ENCODE results near the gene PVALB. TPM values are rescaled to one million over a fixed set of nuclear protein-coding genes. Genes with fewer than 3 reads are reported as not detected.

Gene PVALB, protein sequence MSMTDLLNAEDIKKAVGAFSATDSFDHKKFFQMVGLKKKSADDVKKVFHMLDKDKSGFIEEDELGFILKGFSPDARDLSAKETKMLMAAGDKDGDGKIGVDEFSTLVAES
- total RNA-seq, result not detected

DNA sequence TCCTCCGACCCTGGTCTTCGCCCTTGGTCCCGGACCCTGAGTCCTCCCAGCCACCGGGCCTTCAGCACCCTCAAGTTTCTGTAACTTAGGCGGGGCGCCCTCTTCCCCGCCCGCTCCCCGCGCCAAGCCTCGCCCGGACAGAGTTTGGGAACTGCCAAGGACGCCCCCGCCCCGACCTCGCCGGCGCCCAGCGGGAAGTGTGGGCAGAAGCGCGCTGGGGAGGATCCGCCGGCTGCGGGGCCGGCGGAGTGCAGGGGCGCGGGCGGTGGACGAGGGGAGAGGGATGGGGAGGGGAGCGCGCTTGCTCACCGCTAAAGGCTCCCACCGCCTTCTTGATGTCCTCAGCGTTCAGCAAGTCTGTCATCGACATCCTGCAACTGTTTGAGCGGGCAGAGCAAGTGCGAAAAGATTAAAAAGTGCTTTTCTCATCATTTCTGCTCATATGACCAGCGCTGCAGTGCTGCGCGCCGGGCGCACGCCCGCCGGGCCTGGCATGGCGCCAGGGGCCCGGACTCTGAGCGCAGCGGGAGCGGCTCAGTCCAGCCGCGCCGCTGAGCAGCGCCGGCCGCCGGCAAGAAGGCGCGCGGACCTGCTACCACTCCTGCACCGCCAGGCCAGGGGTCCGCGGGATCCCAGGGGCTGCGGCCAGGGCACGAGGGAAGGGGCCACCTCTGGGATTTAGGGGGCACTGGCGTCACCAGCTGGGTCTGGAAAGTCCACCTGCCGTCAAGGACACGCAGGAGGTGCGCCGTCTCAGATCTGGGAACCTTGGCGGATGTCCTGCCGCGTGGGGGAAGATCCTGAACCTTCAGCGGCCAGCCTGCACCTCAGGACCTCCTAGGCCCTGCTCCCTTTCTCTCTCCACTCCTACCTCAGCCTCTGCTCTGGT lies at the start of gene PVALB:
Gene PVALB (minus strand): TSS at position 400 of the 889 bp plus-strand sequence. CDS start 30 bp downstream, at position 370.
- DNase-seq, result no peak

DNA sequence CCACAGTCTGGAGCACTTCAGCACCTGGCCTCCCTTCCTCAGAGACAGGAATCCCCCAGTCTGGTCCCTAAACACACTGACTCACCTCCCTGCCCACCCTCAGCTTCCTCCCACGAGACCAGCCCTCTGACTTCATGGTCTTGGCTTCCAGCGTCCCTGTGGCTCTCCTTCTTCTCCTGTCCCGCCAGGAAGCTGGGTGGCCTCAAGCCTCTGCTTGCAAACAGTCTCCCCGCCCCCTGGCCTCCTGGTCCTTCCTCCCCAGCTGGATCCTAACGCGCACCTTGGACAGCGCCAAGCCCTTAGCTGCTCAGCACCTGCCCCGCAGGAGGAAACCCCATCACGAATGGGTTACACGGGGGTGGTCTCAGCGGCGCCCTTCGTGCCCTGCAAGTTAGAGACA lies 48.5 kb upstream of the PVALB start:
- DNase-seq, result no peak

DNA sequence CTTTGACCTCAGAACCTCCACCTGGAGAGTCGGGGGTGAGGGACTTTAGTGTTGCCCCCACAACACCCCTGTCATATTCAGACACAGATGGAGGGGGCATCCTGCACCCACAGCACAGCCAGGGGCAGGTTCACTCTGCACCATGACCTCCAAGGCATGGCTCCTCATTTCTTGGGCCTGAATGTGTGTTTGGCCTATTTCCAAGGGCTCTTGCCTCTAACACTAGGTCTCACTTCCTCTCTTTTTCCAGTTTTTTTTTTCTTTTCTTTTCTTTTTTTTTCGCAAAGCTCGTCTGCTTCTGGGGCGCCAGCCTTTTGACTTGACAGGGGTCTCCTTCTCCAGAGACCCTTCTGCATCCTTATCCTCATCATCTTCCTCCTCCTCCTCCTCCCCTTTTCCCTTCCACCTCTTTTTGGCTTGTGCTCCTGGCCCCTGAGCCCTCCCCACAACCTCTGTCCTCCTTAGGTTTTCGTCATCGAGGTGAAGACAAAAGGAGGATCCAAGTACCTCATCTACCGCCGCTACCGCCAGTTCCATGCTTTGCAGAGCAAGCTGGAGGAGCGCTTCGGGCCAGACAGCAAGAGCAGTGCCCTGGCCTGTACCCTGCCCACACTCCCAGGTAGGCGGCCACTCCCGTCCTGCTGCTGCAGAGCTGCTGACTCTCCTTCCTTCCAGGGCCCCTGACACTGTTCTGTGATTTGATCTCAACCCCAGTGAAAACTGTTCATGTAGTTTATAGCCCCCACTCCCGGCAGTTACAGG lies 47.8 kb upstream of the PVALB start:
- DNase-seq, result no peak

DNA sequence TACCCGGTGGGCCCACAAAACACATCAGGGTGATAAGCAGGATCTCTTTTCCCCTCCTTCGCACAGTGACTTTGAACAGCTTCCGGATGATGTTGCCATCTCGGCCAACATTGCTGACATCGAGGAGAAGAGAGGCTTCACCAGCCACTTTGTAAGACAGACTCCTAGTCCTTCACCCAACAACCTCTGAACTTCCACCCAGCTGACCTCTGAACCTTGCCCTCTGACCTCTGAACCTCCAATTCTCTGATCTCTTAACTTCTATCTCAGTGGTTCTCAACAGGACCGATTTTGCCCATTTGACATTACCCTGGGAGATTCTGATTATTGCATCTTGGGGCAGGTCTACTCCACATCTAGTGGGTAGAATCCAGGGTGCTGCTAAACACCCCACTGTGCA lies 47.1 kb upstream of the PVALB start:
- DNase-seq, result no peak

DNA sequence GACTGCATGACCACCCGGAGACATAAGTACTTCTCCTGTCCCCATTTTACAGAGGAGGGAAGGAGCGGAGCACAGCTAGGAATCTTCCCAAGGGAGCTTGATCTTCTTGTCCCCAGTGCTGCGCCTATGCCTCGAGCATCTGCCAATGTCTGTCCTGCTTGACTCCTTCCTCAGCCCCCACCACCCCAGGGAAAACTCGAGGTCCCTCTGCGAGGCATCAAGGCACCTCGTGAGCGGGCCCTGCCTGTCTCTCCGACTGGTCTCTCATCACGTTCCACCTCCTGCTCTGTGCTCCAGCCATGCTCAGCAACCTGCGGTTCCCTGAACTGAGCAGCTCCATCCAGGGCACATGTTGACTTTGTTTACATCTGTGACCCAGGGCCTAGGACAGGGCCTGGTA lies 46.4 kb upstream of the PVALB start:
- no peak for DNase-seq

DNA sequence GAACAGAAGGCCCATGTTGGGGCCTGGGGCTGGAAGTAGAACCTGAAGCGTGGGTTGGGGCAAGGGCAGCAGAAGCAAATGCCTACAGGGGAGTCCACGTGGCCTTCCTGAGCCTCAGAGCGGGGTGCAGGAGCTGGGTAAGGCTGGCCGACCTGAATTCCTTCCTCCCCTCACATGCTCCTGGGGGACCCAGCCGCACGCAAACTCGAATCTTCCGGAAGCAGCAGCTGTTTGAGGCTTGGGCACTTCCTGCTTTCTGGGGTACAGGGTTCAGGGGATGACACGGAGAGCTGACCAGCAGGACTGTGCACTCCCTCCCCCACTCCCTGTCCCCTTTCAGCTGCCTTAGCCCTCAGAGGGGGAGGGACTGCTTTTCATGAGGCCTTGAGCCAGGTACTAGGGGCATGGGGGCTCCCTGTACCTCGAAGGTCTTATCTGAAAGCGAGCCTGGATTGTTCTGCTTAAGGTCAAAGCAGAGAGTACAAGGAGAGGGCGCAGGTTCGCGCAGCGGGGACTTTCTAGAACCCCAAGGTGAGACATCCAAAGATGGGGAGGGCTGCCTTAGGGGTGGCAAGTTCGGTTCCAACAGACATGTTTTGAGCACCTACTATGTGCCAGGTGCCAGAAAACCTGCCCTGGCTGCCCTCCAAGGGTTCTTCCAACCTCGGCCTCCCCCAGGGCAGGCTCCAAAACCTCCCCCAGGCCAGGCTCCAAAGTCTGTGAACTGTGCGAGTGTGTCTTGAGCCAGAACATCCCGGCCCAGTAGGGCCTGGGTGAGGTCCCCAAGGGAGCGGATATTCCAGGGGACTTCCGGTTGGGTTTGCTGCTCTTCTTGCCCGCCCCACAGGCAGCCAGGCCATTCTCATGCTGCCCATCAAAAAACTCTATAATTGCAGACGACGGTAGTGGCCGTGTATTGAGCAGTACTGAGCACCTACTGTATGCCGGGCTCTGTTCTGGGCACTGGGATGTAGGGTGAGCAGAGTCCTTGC lies 45.7 kb upstream of the PVALB start:
- no peak for DNase-seq

DNA sequence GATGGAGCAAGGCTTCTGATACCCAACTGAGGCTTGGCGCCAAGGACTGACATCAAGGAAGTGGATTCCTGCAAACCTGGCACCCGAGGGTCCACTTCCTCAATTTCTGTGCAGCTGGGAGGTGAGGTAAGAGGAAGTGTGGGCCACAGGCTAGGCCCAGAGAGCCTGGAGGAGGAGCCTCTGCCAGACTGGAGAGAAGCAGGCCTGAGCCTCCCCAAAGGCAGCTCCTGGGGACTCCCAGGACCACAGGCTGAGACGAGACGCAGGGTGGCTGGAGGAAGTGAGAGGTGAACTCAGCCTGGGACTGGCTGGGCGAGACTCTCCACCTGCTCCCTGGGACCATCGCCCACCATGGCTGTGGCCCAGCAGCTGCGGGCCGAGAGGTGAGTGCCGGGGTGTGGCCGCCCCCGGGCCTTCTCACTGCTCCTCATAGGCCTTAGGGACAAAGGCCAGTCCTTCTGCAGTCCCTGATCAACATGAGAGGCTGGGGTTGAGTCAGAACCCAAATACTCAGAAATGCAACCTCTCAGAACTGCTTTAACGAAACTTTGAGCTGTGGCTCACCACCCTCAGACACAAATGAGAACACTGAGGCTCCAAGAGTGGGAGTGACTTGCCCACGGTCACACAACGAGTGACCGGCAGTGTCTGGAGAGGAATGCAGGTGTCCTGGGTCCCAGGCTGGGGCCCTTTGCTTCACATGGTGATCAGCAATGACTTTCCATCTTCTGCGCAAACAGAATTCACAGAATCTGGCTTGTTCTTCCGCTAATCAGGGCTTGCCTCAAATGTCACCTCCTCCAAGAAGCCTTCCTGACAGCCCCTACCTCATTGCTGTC lies 44.2 kb upstream of the PVALB start, which contains the start of gene NCF4:
Gene NCF4 (plus strand): TSS at position 186 of the 839 bp plus-strand sequence. CDS start 166 bp downstream, at position 352.
- no peak for DNase-seq

DNA sequence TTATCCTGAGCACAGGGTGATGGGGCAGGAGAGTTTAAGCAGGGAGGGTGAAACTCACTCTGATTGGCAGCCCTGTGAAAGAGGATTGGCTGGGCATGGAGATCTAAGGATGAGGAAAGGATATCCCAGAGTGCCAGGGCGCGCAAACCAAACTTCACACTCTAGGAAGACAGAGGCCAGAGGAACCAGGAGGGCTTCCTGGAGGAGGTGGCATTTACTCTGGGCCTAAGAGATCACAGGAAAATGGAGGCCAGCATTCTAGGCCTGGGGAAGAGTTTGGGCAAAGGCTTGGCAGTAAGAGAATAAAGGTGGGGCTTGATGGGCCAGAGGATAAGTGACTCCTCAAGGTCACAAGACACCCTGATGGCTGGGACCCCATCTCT lies 43.6 kb upstream of the PVALB start:
- DNase-seq, result no peak

DNA sequence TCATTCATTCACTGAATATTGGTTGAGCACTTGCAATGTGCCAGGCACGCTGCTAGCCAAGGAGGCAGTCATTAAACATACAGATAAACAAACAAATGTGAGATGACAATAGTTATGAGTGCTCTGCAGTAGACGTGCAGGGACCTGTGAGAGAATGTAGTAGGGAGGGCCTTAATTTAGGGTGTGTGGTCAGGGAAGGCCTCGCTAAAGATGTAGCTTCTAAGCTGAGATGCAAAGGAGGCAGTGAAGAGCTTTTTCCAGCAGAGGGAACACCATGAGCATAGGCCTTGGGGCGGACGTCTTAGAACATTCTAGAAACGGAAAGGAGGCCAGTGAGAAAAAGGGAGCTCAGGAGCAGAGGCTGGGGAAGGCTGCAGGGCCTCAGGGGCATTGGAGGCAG lies 43.2 kb upstream of the PVALB start:
- no peak for DNase-seq

DNA sequence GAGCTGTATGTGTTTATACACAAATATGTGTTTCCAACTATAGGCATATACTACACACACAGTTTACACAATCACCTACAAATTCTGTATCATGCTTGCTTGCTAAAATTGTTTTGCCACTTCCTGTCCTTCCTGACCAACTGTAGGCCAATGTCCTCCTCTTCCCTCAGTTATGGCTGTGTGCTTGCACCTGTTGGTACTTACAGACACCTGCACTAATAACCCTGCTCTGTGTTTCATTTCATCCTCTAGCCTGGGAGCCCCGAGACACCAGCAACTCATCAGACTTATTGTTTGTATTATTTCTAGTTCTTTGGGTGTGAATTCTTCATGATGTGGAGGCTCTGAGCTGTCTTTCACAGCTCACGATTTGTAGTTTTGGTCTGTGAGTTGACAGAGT lies 42.1 kb upstream of the PVALB start:
- no peak for DNase-seq

DNA sequence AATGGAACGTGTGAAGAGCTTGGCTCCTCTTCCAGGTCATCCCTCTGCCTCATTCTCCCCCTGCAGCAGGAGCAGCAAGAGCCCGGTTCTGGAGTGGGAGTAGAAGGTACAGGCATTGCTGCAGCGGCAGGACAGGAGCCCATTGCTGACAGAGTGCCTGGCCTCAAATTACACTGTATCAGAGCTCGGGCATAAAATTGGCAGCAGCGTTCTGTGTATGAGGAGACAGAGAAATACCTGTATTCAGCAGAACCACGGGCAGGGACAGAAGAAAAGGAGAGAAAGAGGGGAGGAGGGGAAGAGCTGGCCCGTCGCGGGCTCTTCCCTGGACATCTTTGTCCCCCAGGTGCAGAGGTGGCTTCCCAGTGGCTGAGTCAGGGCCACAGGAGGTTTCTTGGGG lies 41.3 kb upstream of the PVALB start:
- no peak for DNase-seq

DNA sequence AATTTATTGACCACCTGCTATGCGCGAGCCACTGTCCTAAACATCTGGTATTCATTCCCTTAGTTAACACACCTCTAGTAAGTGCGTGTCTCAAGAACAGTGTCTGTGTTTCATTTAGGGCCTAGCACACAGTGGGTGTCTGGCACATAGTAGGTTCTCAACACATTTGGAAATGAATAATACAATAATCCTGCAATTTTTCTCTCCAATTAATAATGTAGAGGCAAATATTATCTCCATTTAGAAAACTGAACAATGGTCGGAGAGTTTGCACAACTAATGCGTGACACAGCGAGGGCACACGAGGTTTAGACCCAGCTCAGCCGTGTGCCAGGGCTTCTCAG lies 39.9 kb upstream of the PVALB start:
- DNase-seq, result no peak

DNA sequence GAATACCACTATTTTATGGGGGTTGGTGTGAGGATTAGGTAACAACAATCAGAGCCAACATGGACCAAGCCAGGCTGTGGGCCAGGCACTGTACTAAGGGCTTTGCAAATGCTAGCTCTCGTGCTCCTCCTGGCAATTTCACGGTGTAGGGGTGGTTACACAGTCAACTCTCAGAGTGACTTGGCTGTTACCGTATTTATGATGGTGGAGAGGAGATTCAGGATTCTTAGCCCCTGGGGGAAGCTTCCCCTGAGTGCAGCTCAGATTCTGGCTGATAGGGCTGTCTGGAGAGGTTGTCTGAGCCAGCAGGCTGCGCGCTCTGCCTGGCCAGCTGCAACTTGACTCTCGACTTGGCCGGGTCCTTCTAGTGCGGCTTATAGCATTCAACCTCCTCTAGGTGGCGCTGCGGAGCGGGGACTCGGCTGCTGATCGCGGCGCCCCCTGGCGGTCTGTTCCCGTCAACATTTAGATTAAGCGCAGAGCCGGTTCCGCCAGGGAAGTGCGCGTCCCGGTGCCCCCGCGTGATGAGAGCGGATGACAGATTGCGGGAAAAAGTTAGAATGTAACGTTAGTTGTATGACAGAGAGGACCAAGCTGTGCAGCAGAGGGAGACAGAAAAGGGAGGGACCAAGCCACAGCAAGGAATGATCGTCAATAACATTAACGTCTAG lies 39.4 kb upstream of the PVALB start:
- DNase-seq, result peak; percentile 87

DNA sequence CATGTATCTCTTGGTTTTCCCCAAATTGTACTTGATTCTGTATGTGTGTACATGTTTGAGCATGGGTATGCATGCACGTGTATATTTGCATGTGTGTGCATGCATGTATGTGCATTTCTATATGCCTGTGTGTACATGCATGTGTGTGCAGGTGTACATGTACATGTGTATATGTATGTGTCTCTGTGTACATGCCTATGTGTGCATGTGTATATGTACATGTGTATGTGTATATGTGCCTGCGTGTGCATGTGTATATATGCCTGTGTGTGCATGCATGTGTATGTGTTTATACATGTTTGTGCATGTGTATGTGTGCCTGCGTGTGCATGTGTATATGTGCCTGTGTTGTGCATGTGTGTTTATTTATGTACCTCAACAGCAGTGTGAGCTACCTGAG lies 38.6 kb upstream of the PVALB start:
- DNase-seq, result no peak

DNA sequence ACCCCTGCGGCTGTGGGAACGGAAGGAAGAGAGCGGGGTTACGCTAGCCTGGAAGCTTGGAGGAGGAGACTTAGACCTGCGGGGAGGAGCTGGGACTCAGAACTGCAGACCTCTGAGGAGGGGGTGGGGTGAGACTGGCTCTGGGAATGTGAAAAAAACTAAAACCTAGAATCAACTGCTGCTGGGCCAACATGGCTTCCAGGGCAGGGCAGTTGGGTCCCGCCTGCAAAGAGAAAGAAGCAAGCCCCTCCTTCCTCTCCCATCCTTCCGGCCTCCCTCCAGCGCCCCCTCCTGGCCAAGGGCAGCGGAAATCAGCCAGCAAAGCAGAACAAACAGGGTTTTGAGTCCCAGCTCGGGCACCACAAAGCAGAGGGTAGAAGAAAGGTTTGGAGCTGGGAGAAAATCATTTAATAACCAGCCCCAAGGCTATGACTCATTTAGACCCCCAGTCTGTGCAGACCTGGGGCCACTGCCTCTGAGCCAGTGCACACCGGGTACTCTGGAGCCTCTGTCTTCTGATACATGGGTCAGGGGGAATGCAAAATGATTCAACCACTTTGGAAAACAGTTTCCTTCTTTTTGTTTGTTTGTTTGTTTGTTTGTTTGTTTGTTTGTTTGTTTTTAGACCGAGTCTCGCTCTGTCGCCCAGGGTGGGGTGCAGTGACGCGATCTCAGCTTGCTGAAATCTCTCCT lies 36.7 kb upstream of the PVALB start:
- DNase-seq, result no peak

DNA sequence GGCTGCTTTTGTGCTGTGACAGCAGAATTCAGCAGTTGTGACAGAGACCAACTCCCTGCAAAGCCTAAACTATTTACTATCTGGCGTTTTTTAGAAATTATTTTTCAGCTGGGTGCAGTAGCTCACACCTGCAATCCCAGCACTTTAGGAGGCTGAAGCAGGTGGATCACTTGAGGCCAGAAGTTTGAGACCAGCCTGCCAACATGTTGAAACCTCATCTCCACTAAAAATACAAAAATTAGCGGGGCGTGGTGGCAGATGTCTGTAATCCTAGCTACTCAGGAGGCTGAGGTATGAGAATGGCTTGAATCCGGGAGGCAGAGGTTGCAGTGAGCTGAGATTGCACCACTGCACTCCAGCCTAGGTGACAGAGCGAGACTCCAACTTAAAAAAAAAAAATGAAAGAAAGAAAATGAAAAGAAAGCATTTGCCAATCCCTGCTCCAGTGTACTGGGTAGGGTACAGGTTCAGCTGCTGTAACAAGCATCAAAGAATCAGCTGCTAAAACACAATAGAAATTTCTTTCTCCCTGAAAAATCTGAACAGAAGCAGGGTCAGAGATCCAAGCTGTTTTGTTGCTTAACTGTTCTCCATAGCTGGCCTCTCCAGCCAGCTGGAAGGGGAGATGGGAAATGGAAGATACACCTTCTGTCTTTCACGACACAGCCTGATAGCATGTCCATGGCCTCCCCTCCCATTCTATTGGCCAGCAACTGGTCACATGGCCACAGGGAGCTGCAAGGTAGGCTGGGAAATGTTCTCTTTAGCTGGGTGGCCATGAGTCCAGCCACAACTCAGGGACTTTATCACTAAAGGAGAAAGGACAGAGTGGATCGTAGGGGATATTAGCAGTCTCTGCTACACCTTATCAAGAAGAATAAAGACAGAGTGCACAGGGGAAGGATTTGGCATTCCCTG lies 35.5 kb upstream of the PVALB start:
- DNase-seq, result no peak

DNA sequence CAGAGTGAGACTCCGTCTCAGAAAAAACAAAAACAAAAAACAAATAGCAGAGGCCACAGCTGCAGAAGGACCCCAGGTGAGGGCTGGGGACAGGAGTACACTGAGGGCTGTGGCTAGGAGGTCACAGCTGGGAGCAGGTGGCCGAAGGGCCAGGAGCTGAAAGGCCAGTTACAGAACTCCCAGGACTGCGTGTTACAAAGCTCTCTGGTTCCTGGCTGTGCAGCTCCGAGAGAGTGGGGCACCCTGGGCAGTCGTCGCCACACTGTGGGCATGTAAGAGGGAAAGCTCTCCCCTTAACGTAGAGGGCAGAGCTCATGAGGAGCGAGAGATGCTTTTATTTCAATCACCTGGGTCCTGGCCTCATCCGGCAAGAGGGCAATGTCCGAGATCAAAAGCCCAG lies 33.8 kb upstream of the PVALB start:
- DNase-seq, result no peak

DNA sequence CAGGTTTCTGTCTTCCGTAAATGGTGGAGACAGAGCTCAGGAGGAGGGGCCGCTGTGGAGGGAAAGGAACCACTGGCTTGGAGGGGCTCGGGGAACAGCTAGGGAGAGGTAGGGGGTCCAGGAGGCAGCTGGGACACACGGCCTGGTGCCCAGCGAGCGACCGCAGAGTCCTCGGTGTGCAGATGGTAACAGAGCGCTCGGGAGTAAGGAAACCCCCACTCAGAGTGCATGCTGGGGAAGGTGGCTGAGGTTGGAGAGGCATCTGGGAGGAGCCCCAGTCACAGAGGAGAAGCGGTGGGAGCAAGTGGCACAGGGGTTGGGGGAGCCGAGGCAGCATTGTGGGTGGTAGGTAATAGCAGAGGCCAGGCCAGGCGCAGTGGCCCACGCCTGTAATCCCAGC lies 33.2 kb upstream of the PVALB start:
- DNase-seq, result no peak

DNA sequence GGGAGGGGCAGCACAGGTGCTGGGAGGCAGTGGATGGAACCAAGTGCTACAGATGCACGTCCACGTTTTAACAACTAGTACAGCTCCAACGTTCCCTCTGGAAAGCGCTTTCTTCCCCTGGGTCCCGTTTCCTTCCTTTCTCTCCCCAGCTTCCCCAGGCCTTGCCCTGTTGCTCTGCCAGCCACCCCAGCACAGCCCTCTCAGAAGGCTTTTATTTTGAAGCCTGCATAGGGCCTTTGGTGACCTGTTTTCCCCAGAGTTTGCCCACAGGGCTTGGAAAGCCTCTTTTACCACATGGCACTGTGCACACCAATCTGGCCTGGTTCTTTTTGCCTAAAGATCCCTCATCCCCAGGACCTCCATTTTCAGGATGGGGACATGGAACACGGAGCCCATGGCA lies 30.1 kb upstream of the PVALB start:
- DNase-seq, result no peak

All from skin of body (tissue), 2 donors.